ENCODE data around the gene ZCCHC8. TPM values are rescaled to one million over a fixed set of nuclear protein-coding genes. Genes with fewer than 3 reads are reported as not detected.

The ZCCHC8 gene
- total and polyA plus RNA-seq, 2 of the 8 experiments (the other 6 are each of a cell fraction or from before 2014, with no cell fraction given) = 13.8 to 28.9 TPM

DNA sequence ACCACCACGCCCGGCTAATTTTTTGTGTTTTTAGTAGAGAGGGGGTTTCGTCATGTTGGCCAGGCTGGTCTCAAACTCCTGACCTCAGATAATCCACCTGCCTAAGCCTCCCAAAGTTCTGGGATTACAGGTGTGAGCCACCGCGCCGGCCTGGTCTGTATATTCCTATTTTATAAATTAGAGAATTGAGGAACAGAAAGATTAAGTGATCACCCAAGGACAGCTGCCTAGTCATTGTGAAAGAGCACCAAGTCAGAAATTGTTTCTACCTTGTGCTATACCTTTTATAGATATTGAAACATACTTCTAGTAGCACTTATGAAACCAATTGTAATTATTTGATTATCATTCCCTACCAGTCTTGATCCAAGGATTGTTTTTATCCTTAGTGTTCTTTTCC lies 28.3 kb upstream of the ZCCHC8 start:
- H3K9me3 ChIP-seq (ENCODE audit: insufficient read depth in 2 of 2, low read depth in 1 of 2, low read length in 1 of 2) = no peaks in the 10 kb centered on the region
- no peak overlapping the region for H2BK5ac ChIP-seq (ENCODE audit: low read depth, low read length)
- peaks cover 0 to 38% (median 16%) of the 10 kb centered on the region in 4 experiments; a peak in 5 of 8 replicates for H3K36me3 ChIP-seq (ENCODE audit: control insufficient read depth in 2 of 4, insufficient read depth in 4 of 4, low read length in 3 of 4)
- CTCF ChIA-PET (ENCODE audit: partially characterized antibody) = no interaction called here
- no peak overlapping the region for H2AK5ac ChIP-seq (ENCODE audit: low read depth, low read length)
- no peak overlapping the region for H3K4ac ChIP-seq (replicated peaks; ENCODE audit: insufficient read length, low read depth, low read length)
- 92% methylated on average over 6 of the region's 6 CpGs; no CpG with 5 or more reads in 1 of the 2 experiments for WGBS, 2 experiments (ENCODE audit: extremely low coverage in 1 of 2, insufficient coverage in 1 of 2, insufficient read length in 1 of 2, insufficient replicate concordance in 2 of 2, low coverage in 1 of 2, low lambda C conversion rate in 2 of 2, missing lambda C conversion rate in 1 of 2)
- H3K9ac ChIP-seq (replicated peaks in 1 of 4; ENCODE audit: extremely low read depth in 1 of 4, low read depth in 3 of 4, low read length in 3 of 4) = peak overlapping the region in 1 of 4 experiments; percentile 0; a peak in 1 of 7 replicates
- no peak overlapping the region; a peak in 1 of 4 replicates for H3K4me2 ChIP-seq (ENCODE audit: insufficient read depth in 1 of 2, low read depth in 2 of 2, low read length in 2 of 2)
- H3K4me3 ChIP-seq (ENCODE audit: extremely low read depth in 1 of 4, insufficient read depth in 2 of 4, low read depth in 3 of 4, low read length in 4 of 4) = no peak overlapping the region
- no peak overlapping the region for H2AFZ ChIP-seq (ENCODE audit: low read length)
- no peak for TF ChIP-seq CBX8 (IDR thresholded peaks at IDR 0.05; ENCODE audit: borderline replicate concordance, low read depth, low read length)
- H2BK12ac ChIP-seq (ENCODE audit: low read depth, low read length) = no peak overlapping the region
- peaks cover 3% of the 10 kb centered on the region; the same call in 1 of the 2 replicates for H3K79me1 ChIP-seq (ENCODE audit: low read depth, low read length)
- peaks cover 0 to 6% of the 10 kb centered on the region in 2 experiments for H4K20me1 ChIP-seq (replicated peaks in 1 of 2; ENCODE audit: control insufficient read depth in 1 of 2, insufficient read depth in 2 of 2, low read length in 2 of 2)
- POLR2A ChIA-PET (ENCODE audit: partially characterized antibody) = interaction anchor here (1.5 to 49.0 kb wide), 4 partner anchors 3 to 65 kb away, joined by 4 to 1221 read pairs (median 622); partner anchors contain the start of genes KNTC1, RSRC2 and ZCCHC8
- H2BK120ac ChIP-seq (replicated peaks; ENCODE audit: low read depth, low read length) = no peak overlapping the region
- no peaks in the 10 kb centered on the region; a peak in 2 of 7 replicates for H3K4me1 ChIP-seq (replicated peaks in 1 of 4; ENCODE audit: control insufficient read depth in 3 of 4, insufficient read depth in 4 of 4, low read length in 3 of 4)
- H2BK20ac ChIP-seq (ENCODE audit: low read length) = no peak overlapping the region
- H3K14ac ChIP-seq (ENCODE audit: insufficient read length) = no peak overlapping the region
- no peak overlapping the region for H2BK15ac ChIP-seq (ENCODE audit: low read length)
- no peak overlapping the region for H4K91ac ChIP-seq (replicated peaks; ENCODE audit: insufficient read length, low read length)
- H3K27ac ChIP-seq (ENCODE audit: low read depth, low read length) = no peak overlapping the region
- no peak overlapping the region for H3K18ac ChIP-seq (ENCODE audit: extremely low read depth, low read length)
- H3K27me3 ChIP-seq (replicated peaks in 1 of 4; ENCODE audit: control insufficient read depth in 3 of 4, extremely low read depth in 1 of 4, insufficient read depth in 3 of 4, low read length in 3 of 4) = no peaks in the 10 kb centered on the region
- H3K56ac ChIP-seq (replicated peaks; ENCODE audit: insufficient read length, low read depth, low read length) = no peak overlapping the region
- no peak overlapping the region for H4K8ac ChIP-seq (ENCODE audit: extremely low read depth, insufficient read depth, low read length)
- no peak overlapping the region for H4K5ac ChIP-seq (ENCODE audit: insufficient read length, low read depth, low read length)
- peaks cover 10% of the 10 kb centered on the region for H3K23me2 ChIP-seq (ENCODE audit: low read depth, low read length)
- H3K23ac ChIP-seq (ENCODE audit: insufficient read length) = no peak overlapping the region
- peaks cover 32 to 81% of the 10 kb centered on the region in 2 experiments for H3K79me2 ChIP-seq (ENCODE audit: control insufficient read depth in 1 of 2, insufficient read depth in 2 of 2, low read length in 2 of 2)
- FAIRE-seq (no peak), DNase-seq (ENCODE audit: low read depth in 1 of 2, low spot score in 2 of 2) (no peak)

Data from H1 (cell line).